K562 (cell line): ENCODE data around the gene SLC28A1. TPM values are rescaled to one million over a fixed set of nuclear protein-coding genes. Genes with fewer than 3 reads are reported as not detected.

Experiments
- CBX1 ChIP-seq: sonication (generic); IDR thresholded peaks from 2 replicates; pipeline ENCODE4 v1.6.1; 2016; ENCODE audit warnings: antibody characterized with exemption, low read depth, mild to moderate bottlenecking
- CREB3 ChIP-seq: fragments of 450-650 bp; conservative IDR thresholded peaks from 2 replicates; pipeline ENCODE4 v1.6.1; 2016; ENCODE audit warnings: missing genetic modification characterization, low read depth, mild to moderate bottlenecking, missing compliant biosample characterization, moderate library complexity
- CTBP1 ChIP-seq: fragments of 450-650 bp; IDR thresholded peaks from 2 replicates; pipeline ENCODE4 v1.6.1; 2016; ENCODE audit warnings: borderline replicate concordance
- HIVEP1 ChIP-seq: fragments of 250-450 bp; sonication (Bioruptor Pico); IDR thresholded peaks from 2 replicates; pipeline ENCODE4 v1.4.0; 2020; ENCODE audit warnings: mild to moderate bottlenecking
- JUND ChIP-seq, 2 experiments: IDR thresholded peaks; 2 replicates in 1 of 2; 3 replicates in 1 of 2; pipeline ENCODE4 v1.6.1; 2011; ENCODE audit warnings: borderline replicate concordance in 2 of 2, low read depth in 2 of 2, low read length in 2 of 2, improper control_type of control experiment in 1 of 2, missing biosample characterization in 1 of 2, missing genetic modification characterization in 1 of 2, missing genetic modification reagents in 1 of 2
- SREBF2 ChIP-seq: sonication (generic); formaldehyde crosslinking; IDR thresholded peaks from 2 replicates; pipeline ENCODE4 v1.4.0; 2020; ENCODE audit warnings: mild to moderate bottlenecking, missing genetic modification reagents
- TBL1XR1 ChIP-seq, 2 experiments: IDR thresholded peaks; 2 replicates each; pipeline ENCODE4 v1.6.1; 2012; ENCODE audit warnings: improper control_type of control experiment in 2 of 2, low read length in 2 of 2, mild to moderate bottlenecking in 1 of 2
- ZFX ChIP-seq: sonication (generic); formaldehyde crosslinking; IDR thresholded peaks from 2 replicates; pipeline ENCODE4 v1.8.0; 2022; ENCODE audit warnings: mild to moderate bottlenecking, missing genetic modification reagents, moderate library complexity
- ZNF785 ChIP-seq: fragments of 250-450 bp; sonication (Bioruptor Pico); IDR thresholded peaks from 2 replicates; pipeline ENCODE4 v1.4.0; 2020; ENCODE audit warnings: mild to moderate bottlenecking
- polyA plus RNA-seq, 8 experiments: library from polyadenylated mRNA; depleted of rRNA in 4 of 8; stranded (reverse) in 5 of 8; unstranded in 3 of 8; fragments of >200 nt; fragmentation: Nextera tagmentation in 2 of 8; fragmentation: Illumina TruSeq in 1 of 8; extraction: Ambion mirVana in 2 of 8; extraction: Trizol in 1 of 8; gene quantifications; 2 replicates each; pipeline versions ENCODE4 v1.2.1 to v1.2.3, GENCODE V29; 2011 to 2014; ENCODE audit warnings: inconsistent platforms in 1 of 8, missing spikeins in 1 of 8
- total RNA-seq, 7 experiments: library from RNA; depleted of rRNA in 6 of 7; stranded (reverse); fragments of >200 nt in 6 of 7; fragmentation: Illumina TruSeq in 2 of 7; extraction: Trizol in 2 of 7; gene quantifications; 2 replicates each; pipeline versions ENCODE4 v1.2.1 to v1.2.3, GENCODE V29; 2011 to 2021; ENCODE audit warnings: low replicate concordance in 1 of 7
- TF ChIP-seq, protein P1 (sequence below): fragments of 450-650 bp; IDR thresholded peaks from 2 replicates; pipeline ENCODE4 v1.6.1; 2016; ENCODE audit warnings: mild to moderate bottlenecking, moderate library complexity
- TF ChIP-seq, protein P2 (sequence below): IDR thresholded peaks from 2 replicates; pipeline ENCODE4 v1.6.1; 2014; ENCODE audit warnings: antibody characterized with exemption
- TF ChIP-seq, protein P3 (sequence below): fragments of 250-450 bp; sonication (Bioruptor Pico); IDR thresholded peaks from 2 replicates; pipeline ENCODE4 v1.5.0; 2021

Gene SLC28A1
- total and polyA plus RNA-seq, 9 of the 15 experiments (the other 6 are each of a cell fraction or from before 2014, with no cell fraction given): 0.04 TPM; not detected in 8

DNA sequence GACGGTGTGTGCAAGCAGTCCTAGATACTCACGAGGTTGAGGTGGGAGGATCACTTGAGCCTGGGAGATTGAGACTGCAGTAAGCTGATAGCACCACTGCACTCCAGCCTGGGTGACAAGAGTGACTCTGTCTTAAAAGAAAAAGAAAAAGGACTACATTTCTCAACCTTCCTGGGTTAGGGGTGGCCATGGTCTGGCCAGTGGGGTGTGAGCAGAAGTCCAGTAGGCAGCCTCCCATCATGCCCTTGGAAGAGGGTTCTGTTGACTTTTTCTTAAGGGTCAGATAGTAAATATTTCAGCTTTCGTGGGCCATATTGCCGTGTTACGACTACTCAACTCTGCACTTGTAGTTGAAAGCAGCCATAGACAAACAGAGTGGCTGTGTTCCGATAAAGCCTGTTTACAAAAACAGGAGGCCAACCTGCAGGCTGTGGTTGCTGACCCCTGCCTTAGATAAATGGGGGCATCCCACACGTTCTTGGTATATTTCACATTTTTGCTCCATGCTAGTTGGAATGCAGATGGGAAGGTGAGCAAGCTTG is 66.2 kb downstream of the SLC28A1 start (continued):
- TF ChIP-seq, protein P1, sequence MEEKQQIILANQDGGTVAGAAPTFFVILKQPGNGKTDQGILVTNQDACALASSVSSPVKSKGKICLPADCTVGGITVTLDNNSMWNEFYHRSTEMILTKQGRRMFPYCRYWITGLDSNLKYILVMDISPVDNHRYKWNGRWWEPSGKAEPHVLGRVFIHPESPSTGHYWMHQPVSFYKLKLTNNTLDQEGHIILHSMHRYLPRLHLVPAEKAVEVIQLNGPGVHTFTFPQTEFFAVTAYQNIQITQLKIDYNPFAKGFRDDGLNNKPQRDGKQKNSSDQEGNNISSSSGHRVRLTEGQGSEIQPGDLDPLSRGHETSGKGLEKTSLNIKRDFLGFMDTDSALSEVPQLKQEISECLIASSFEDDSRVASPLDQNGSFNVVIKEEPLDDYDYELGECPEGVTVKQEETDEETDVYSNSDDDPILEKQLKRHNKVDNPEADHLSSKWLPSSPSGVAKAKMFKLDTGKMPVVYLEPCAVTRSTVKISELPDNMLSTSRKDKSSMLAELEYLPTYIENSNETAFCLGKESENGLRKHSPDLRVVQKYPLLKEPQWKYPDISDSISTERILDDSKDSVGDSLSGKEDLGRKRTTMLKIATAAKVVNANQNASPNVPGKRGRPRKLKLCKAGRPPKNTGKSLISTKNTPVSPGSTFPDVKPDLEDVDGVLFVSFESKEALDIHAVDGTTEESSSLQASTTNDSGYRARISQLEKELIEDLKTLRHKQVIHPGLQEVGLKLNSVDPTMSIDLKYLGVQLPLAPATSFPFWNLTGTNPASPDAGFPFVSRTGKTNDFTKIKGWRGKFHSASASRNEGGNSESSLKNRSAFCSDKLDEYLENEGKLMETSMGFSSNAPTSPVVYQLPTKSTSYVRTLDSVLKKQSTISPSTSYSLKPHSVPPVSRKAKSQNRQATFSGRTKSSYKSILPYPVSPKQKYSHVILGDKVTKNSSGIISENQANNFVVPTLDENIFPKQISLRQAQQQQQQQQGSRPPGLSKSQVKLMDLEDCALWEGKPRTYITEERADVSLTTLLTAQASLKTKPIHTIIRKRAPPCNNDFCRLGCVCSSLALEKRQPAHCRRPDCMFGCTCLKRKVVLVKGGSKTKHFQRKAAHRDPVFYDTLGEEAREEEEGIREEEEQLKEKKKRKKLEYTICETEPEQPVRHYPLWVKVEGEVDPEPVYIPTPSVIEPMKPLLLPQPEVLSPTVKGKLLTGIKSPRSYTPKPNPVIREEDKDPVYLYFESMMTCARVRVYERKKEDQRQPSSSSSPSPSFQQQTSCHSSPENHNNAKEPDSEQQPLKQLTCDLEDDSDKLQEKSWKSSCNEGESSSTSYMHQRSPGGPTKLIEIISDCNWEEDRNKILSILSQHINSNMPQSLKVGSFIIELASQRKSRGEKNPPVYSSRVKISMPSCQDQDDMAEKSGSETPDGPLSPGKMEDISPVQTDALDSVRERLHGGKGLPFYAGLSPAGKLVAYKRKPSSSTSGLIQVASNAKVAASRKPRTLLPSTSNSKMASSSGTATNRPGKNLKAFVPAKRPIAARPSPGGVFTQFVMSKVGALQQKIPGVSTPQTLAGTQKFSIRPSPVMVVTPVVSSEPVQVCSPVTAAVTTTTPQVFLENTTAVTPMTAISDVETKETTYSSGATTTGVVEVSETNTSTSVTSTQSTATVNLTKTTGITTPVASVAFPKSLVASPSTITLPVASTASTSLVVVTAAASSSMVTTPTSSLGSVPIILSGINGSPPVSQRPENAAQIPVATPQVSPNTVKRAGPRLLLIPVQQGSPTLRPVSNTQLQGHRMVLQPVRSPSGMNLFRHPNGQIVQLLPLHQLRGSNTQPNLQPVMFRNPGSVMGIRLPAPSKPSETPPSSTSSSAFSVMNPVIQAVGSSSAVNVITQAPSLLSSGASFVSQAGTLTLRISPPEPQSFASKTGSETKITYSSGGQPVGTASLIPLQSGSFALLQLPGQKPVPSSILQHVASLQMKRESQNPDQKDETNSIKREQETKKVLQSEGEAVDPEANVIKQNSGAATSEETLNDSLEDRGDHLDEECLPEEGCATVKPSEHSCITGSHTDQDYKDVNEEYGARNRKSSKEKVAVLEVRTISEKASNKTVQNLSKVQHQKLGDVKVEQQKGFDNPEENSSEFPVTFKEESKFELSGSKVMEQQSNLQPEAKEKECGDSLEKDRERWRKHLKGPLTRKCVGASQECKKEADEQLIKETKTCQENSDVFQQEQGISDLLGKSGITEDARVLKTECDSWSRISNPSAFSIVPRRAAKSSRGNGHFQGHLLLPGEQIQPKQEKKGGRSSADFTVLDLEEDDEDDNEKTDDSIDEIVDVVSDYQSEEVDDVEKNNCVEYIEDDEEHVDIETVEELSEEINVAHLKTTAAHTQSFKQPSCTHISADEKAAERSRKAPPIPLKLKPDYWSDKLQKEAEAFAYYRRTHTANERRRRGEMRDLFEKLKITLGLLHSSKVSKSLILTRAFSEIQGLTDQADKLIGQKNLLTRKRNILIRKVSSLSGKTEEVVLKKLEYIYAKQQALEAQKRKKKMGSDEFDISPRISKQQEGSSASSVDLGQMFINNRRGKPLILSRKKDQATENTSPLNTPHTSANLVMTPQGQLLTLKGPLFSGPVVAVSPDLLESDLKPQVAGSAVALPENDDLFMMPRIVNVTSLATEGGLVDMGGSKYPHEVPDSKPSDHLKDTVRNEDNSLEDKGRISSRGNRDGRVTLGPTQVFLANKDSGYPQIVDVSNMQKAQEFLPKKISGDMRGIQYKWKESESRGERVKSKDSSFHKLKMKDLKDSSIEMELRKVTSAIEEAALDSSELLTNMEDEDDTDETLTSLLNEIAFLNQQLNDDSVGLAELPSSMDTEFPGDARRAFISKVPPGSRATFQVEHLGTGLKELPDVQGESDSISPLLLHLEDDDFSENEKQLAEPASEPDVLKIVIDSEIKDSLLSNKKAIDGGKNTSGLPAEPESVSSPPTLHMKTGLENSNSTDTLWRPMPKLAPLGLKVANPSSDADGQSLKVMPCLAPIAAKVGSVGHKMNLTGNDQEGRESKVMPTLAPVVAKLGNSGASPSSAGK: peak; percentile 54; the same call in 1 of the 2 replicates
- TF ChIP-seq CBX1 (no peak), SREBF2 (CRISPR knock-in tag) (no peak), CTBP1 (no peak), JUND (IDR thresholded peaks at IDR 0.05; ENCODE audit: borderline replicate concordance, low read depth, low read length) (peak; percentile 63; the same call in 1 of the 2 replicates), JUND (tag; IDR thresholded peaks at IDR 0.05; ENCODE audit: borderline replicate concordance, low read depth, low read length) (peak; percentile 38; the same call in 2 of the 3 replicates), ZFX (CRISPR knock-in tag) (0 out of 2 replicates have a peak, but pooled peaks have one; percentile 34), ZNF785 (CRISPR knock-in tag) (no peak), CREB3 (tag) (peak; percentile 81), HIVEP1 (CRISPR knock-in tag) (no peak), TBL1XR1 (IDR thresholded peaks at IDR 0.05; ENCODE audit: low read length in 2 of 2) (no peak; a peak in 2 of 4 replicates)
- TF ChIP-seq, protein P2, sequence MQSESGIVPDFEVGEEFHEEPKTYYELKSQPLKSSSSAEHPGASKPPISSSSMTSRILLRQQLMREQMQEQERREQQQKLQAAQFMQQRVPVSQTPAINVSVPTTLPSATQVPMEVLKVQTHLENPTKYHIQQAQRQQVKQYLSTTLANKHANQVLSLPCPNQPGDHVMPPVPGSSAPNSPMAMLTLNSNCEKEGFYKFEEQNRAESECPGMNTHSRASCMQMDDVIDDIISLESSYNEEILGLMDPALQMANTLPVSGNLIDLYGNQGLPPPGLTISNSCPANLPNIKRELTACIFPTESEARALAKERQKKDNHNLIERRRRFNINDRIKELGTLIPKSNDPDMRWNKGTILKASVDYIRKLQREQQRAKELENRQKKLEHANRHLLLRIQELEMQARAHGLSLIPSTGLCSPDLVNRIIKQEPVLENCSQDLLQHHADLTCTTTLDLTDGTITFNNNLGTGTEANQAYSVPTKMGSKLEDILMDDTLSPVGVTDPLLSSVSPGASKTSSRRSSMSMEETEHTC: peak; percentile 97
- TF ChIP-seq, protein P3, sequence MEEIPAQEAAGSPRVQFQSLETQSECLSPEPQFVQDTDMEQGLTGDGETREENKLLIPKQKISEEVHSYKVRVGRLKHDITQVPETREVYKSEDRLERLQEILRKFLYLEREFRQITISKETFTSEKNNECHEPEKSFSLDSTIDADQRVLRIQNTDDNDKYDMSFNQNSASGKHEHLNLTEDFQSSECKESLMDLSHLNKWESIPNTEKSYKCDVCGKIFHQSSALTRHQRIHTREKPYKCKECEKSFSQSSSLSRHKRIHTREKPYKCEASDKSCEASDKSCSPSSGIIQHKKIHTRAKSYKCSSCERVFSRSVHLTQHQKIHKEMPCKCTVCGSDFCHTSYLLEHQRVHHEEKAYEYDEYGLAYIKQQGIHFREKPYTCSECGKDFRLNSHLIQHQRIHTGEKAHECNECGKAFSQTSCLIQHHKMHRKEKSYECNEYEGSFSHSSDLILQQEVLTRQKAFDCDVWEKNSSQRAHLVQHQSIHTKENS (CRISPR knock-in tag): no peak
